H9 (cell line): ENCODE measurements around the gene C9orf152. TPM values are rescaled to one million over a fixed set of nuclear protein-coding genes. Genes with fewer than 3 reads are reported as not detected.

Experiments
- DNase-seq: peaks from one replicate; pipeline ENCODE4 v3.0.0-alpha.2; 2017
- H2AFZ ChIP-seq: one replicate; pipeline ENCODE4 v1.6.1; 2013; ENCODE audit warnings: mild to moderate bottlenecking, low read length, control low read depth, moderate library complexity
- H2AK5ac ChIP-seq: 2 replicates; pipeline ENCODE4 v1.6.1; 2013; ENCODE audit warnings: low read length, control low read depth, mixed read lengths; ENCODE audit not compliant: insufficient read length
- H2BK120ac ChIP-seq: one replicate; pipeline ENCODE4 v1.6.1; 2013; ENCODE audit warnings: low read depth, mild to moderate bottlenecking, low read length, control low read depth, inconsistent platforms; ENCODE audit not compliant: poor library complexity, severe bottlenecking
- H2BK12ac ChIP-seq: 2 replicates; pipeline ENCODE4 v1.6.1; 2013; ENCODE audit warnings: low read length, control low read depth, mixed read lengths, low read depth; ENCODE audit not compliant: insufficient read length
- H2BK15ac ChIP-seq: 2 replicates; pipeline ENCODE4 v1.6.1; 2013; ENCODE audit warnings: low read depth, low read length, control low read depth
- H2BK20ac ChIP-seq: one replicate; pipeline ENCODE4 v1.6.1; 2013; ENCODE audit warnings: low read depth, mild to moderate bottlenecking, low read length, control low read depth, inconsistent platforms; ENCODE audit not compliant: poor library complexity, severe bottlenecking
- H2BK5ac ChIP-seq: 2 replicates; pipeline ENCODE4 v1.6.1; 2013; ENCODE audit warnings: low read length, control low read depth, mixed read lengths; ENCODE audit not compliant: insufficient read length
- H3K14ac ChIP-seq: 2 replicates; pipeline ENCODE4 v1.6.1; 2013; ENCODE audit warnings: low read length, control low read depth; ENCODE audit not compliant: insufficient read depth
- H3K18ac ChIP-seq: 2 replicates; pipeline ENCODE4 v1.6.1; 2013; ENCODE audit warnings: low read depth, mild to moderate bottlenecking, mixed read lengths, low read length, control low read depth; ENCODE audit not compliant: insufficient read length
- H3K23ac ChIP-seq: 2 replicates; pipeline ENCODE4 v1.6.1; 2013; ENCODE audit warnings: low read length, control low read depth, mixed read lengths, low read depth; ENCODE audit not compliant: insufficient read length
- H3K23me2 ChIP-seq: 2 replicates; pipeline ENCODE4 v1.6.1; 2013; ENCODE audit warnings: low read depth, mild to moderate bottlenecking, mixed read lengths, low read length, control low read depth; ENCODE audit not compliant: insufficient read length, poor library complexity, severe bottlenecking
- H3K27ac ChIP-seq: 2 replicates; pipeline ENCODE4 v1.5.1; 2013; ENCODE audit warnings: low read length, control low read depth, mixed read lengths, low read depth; ENCODE audit not compliant: insufficient read length
- H3K27me3 ChIP-seq: 2 replicates; pipeline ENCODE4 v1.6.1; 2013; ENCODE audit warnings: low read length, control low read depth, inconsistent platforms; ENCODE audit not compliant: insufficient read depth
- H3K4ac ChIP-seq: 2 replicates; pipeline ENCODE4 v1.6.1; 2013; ENCODE audit warnings: low read depth, mild to moderate bottlenecking, control low read depth, inconsistent platforms, low read length, moderate library complexity
- H3K4me1 ChIP-seq: 2 replicates; pipeline ENCODE4 v1.6.1; 2013; ENCODE audit warnings: low read length, control low read depth, inconsistent platforms; ENCODE audit not compliant: insufficient read depth
- H3K4me2 ChIP-seq: 2 replicates; pipeline ENCODE4 v1.6.1; 2013; ENCODE audit warnings: low read length, control low read depth, mixed read lengths; ENCODE audit not compliant: insufficient read length, insufficient read depth
- H3K56ac ChIP-seq: 2 replicates; pipeline ENCODE4 v1.6.1; 2013; ENCODE audit warnings: low read depth, mild to moderate bottlenecking, mixed read lengths, low read length, control low read depth; ENCODE audit not compliant: insufficient read length
- H3K79me1 ChIP-seq: 2 replicates; pipeline ENCODE4 v1.6.1; 2013; ENCODE audit warnings: low read depth, mild to moderate bottlenecking, moderate library complexity, low read length, control low read depth, inconsistent platforms; ENCODE audit not compliant: insufficient read depth, poor library complexity, severe bottlenecking
- H3K79me2 ChIP-seq: 2 replicates; pipeline ENCODE4 v1.6.1; 2013; ENCODE audit warnings: low read length, control low read depth, inconsistent platforms; ENCODE audit not compliant: insufficient read depth
- H3K9ac ChIP-seq: 2 replicates; pipeline ENCODE4 v1.6.1; 2013; ENCODE audit warnings: low read length, control low read depth, mixed read lengths; ENCODE audit not compliant: insufficient read length; ENCODE audit errors: extremely low read depth
- H3K9me3 ChIP-seq: one replicate; pipeline ENCODE4 v1.6.1; 2013; ENCODE audit warnings: low read depth, low read length, inconsistent platforms; ENCODE audit not compliant: control insufficient read depth
- H3T11ph ChIP-seq: one replicate; pipeline ENCODE4 v1.6.1; 2013; ENCODE audit warnings: mild to moderate bottlenecking, low read length, control low read depth, inconsistent platforms
- H4K20me1 ChIP-seq: one replicate; pipeline ENCODE4 v1.6.1; 2013; ENCODE audit not compliant: control insufficient read depth, insufficient read length, insufficient read depth
- H4K5ac ChIP-seq: 2 replicates; pipeline ENCODE4 v1.6.1; 2013; ENCODE audit warnings: low read depth, mild to moderate bottlenecking, mixed read lengths, low read length, control low read depth; ENCODE audit not compliant: insufficient read length
- H4K8ac ChIP-seq: replicated peaks from 2 replicates; pipeline ENCODE4 v1.6.1; 2013; ENCODE audit warnings: low read length, control low read depth, mixed read lengths, low read depth; ENCODE audit not compliant: insufficient read length
- H4K91ac ChIP-seq: 2 replicates; pipeline ENCODE4 v1.6.1; 2013; ENCODE audit warnings: low read depth, mild to moderate bottlenecking, moderate library complexity, mixed read lengths, low read length, control low read depth; ENCODE audit not compliant: insufficient read length
- H3K27ac Mint-ChIP-seq, 3 experiments: 2 replicates in 2 of 3; 3 replicates in 1 of 3; pipeline ENCODE4 v1.8.0; 2020 to 2021; ENCODE audit warnings: mixed read lengths in 3 of 3, mild to moderate bottlenecking in 1 of 3, moderate library complexity in 1 of 3
- H3K27me3 Mint-ChIP-seq: 2 replicates; pipeline ENCODE4 v1.8.0; 2021; ENCODE audit warnings: low read depth, mild to moderate bottlenecking, moderate library complexity, mixed read lengths
- H3K36me3 Mint-ChIP-seq, 3 experiments: 2 replicates in 2 of 3; 3 replicates in 1 of 3; pipeline ENCODE4 v1.8.0; 2020 to 2021; ENCODE audit warnings: low read depth in 3 of 3, mixed read lengths in 3 of 3; ENCODE audit not compliant: insufficient read depth in 1 of 3
- H3K4me1 Mint-ChIP-seq, 2 experiments: 2 replicates each; pipeline ENCODE4 v1.8.0; 2020; ENCODE audit warnings: mixed read lengths in 2 of 2
- H3K4me3 Mint-ChIP-seq, 2 experiments: 2 replicates in 1 of 2; 3 replicates in 1 of 2; pipeline ENCODE4 v1.8.0; 2020 to 2021; ENCODE audit warnings: mild to moderate bottlenecking in 2 of 2, mixed read lengths in 2 of 2, moderate library complexity in 1 of 2
- H3K9me3 Mint-ChIP-seq, 2 experiments: 2 replicates in 1 of 2; 3 replicates in 1 of 2; pipeline ENCODE4 v1.8.0; 2020; ENCODE audit warnings: mild to moderate bottlenecking in 2 of 2, mixed read lengths in 2 of 2, moderate library complexity in 1 of 2
- WGBS: extraction: QIAGEN DNeasy Blood & Tissue Kit; methylation state at CpG from one replicate; pipeline ENCODE4 v1.1.7; 2013; ENCODE audit warnings: missing lambda C conversion rate, low lambda C conversion rate, mixed read lengths; ENCODE audit not compliant: insufficient read length; ENCODE audit errors: extremely low coverage; 5-methylcytosine and 5-hydroxymethylcytosine counted together
- total RNA-seq: library from RNA; stranded (reverse); gene quantifications from 2 replicates; pipeline ENCODE4 v1.2.1, GENCODE V29; 2021
- TF ChIP-seq, protein P1 (sequence below): fragments of 200-600 bp; sonication (generic); conservative IDR thresholded peaks from 3 replicates; pipeline ENCODE4 v1.8.0; 2021; ENCODE audit warnings: antibody characterized with exemption, mild to moderate bottlenecking

The C9orf152 gene
- total RNA-seq, 1 experiment from 2014 or later: not detected

DNA sequence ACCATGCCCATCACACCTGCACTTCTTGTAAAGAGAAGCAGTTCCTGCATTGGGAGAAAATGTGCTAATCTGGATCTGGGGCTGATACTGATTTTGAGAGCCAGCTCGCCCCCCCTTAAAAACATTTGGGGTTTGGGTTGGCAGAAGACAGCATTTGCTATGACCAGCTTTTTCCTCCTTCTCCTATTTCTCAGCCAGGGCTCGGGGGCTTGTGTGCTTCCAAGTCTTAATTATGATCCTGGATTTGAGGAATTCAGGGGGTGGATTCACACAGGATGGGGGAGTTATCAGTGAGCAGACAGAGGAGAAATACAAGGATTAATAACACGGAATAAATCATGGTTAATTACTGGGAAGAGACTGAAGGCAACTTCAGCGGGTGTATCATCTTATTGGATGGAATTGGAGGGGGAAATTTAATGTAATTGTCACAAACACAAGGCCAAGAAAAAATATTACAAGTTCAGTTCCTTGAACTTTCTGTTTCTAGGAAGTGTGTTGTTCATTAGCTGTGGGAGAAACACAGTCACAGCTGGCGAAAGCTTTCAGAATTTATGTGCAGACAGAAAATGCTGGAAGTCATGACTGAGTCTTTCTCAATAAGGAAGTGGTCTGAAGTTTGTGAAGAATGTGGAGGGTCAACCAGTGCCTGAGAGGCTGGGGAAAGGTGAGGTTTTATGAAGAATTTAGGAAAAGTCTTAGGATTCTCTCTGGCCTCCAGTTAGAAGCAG, 15.3 kb downstream of the C9orf152 start:
- no peak overlapping the region for H3K4me3 Mint-ChIP-seq
- no peaks in the 10 kb centered on the region for H3K27me3 ChIP-seq
- no peak overlapping the region for H2AFZ ChIP-seq

More for the DNA sequence above, 15.3 kb downstream of the C9orf152 start:
- Histone ChIP-seq H3K4me2 (no peak overlapping the region), H3K18ac (no peak overlapping the region), H2BK120ac (no peak overlapping the region), H3K4me1 (no peaks in the 10 kb centered on the region; the same call in 1 of the 2 replicates), H2BK5ac (no peak overlapping the region), H3K9ac (no peak overlapping the region), H2BK20ac (no peak overlapping the region), H3K4ac (no peak overlapping the region), H3K9me3 (no peaks in the 10 kb centered on the region), H3K27ac (no peak overlapping the region), H3K14ac (no peak overlapping the region), H4K8ac (no peak overlapping the region), H3K79me2 (no peaks in the 10 kb centered on the region), H3T11ph (no peak overlapping the region), H2BK15ac (no peak overlapping the region), H3K23me2 (no peaks in the 10 kb centered on the region), H2BK12ac (no peak overlapping the region), H3K23ac (no peak overlapping the region), H4K91ac (no peak overlapping the region), H4K20me1 (no peaks in the 10 kb centered on the region), H4K5ac (no peak overlapping the region), H2AK5ac (no peak overlapping the region), H3K79me1 (no peaks in the 10 kb centered on the region), H3K56ac (no peak overlapping the region)
- no peak for DNase-seq
- Mint-ChIP-seq H3K36me3 (no peaks in the 10 kb centered on the region; a peak in 1 of 7 replicates), H3K4me1 (peaks cover 0 to 2% of the 10 kb centered on the region in 2 experiments; a peak in 2 of 4 replicates), H3K9me3 (no peaks in the 10 kb centered on the region), H3K27ac (no peak overlapping the region), H3K27me3 (peaks cover 1% of the 10 kb centered on the region; the same call in 1 of the 2 replicates)
- no CpG with 5 or more reads among the region's 5 CpGs for WGBS
- TF ChIP-seq, protein P1, sequence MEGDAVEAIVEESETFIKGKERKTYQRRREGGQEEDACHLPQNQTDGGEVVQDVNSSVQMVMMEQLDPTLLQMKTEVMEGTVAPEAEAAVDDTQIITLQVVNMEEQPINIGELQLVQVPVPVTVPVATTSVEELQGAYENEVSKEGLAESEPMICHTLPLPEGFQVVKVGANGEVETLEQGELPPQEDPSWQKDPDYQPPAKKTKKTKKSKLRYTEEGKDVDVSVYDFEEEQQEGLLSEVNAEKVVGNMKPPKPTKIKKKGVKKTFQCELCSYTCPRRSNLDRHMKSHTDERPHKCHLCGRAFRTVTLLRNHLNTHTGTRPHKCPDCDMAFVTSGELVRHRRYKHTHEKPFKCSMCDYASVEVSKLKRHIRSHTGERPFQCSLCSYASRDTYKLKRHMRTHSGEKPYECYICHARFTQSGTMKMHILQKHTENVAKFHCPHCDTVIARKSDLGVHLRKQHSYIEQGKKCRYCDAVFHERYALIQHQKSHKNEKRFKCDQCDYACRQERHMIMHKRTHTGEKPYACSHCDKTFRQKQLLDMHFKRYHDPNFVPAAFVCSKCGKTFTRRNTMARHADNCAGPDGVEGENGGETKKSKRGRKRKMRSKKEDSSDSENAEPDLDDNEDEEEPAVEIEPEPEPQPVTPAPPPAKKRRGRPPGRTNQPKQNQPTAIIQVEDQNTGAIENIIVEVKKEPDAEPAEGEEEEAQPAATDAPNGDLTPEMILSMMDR: no peak
